ENCODE measurements around the gene HMGCS2. TPM values are rescaled to one million over a fixed set of nuclear protein-coding genes. Genes with fewer than 3 reads are reported as not detected.

Gene HMGCS2
- total and polyA plus RNA-seq, 2 donors (not counting 1 experiment from before 2014, with no cell fraction given) = not detected

DNA sequence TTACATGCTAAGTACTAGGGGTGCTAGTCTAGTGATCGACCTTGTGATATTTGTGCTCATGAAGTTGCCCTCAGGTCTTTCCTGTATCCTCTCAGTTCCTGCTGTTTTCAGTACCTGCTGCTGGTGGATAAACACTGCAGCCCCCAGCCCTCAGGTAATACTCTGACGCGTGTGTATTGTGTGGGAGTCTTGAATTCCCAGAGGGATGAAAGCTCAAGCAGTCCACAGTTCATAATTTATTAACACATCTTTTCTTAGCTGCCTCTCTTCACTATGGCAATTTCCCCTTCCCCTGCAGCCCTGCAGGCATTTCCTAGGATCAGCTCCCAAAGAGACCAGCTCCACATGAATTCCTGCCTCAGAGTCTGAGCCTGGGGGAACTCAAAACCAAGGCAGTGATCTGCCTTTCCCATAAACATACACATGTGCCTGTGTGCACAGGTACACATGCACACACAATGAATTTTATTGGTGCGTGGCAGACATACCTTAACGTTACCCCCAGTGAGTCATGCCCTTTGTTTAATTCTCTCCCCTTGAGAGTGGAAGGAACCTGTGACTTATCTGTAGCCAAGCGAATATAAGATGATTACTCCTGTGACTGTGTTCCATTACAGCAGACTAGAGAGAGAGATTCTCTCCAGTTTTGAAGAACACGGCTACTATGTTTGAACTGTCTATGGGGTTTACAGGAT, 14.1 kb upstream of the HMGCS2 start:
- ChIA-PET CTCF (interaction anchor here (1.3 kb wide), 1 partner anchor 38 kb away, joined by 3 read pairs; no protein-coding TSS in a partner anchor), POLR2A (no interaction called here)
- Histone ChIP-seq H3K27ac (ENCODE audit: low read length in 2 of 2) (no peak overlapping the region), H3K9me3 (ENCODE audit: control extremely low read depth in 1 of 3, control insufficient read depth in 2 of 3, insufficient read depth in 1 of 3, low read length in 2 of 3) (no peaks in the 10 kb centered on the region), H2AFZ (ENCODE audit: insufficient read depth, low read depth, low read length, poor library complexity, severe bottlenecking) (no peak overlapping the region), H3K36me3 (replicated peaks in 1 of 2; ENCODE audit: control extremely low read depth in 1 of 2, control insufficient read depth in 1 of 2, extremely low read depth in 1 of 2, insufficient read depth in 2 of 2, low read length in 1 of 2) (no peaks in the 10 kb centered on the region), H4K20me1 (ENCODE audit: control insufficient read depth, insufficient read depth, low read length, poor library complexity, severe bottlenecking) (no peaks in the 10 kb centered on the region), H3K9ac (ENCODE audit: low read length) (no peak overlapping the region), H3K4me1 (ENCODE audit: control insufficient read depth in 2 of 2, insufficient read depth in 2 of 2, low read length in 2 of 2) (no peaks in the 10 kb centered on the region), H3K27me3 (replicated peaks in 1 of 4; ENCODE audit: control extremely low read depth in 1 of 4, control insufficient read depth in 3 of 4, insufficient read depth in 4 of 4, low read length in 3 of 4) (peaks cover 0 to 2% (median 0%) of the 10 kb centered on the region in 4 experiments), H3K79me2 (ENCODE audit: control insufficient read depth, insufficient read depth, low read length) (no peaks in the 10 kb centered on the region), H3K4me2 (replicated peaks; ENCODE audit: low read depth, low read length, poor library complexity, severe bottlenecking) (no peak overlapping the region), H3K4me3 (ENCODE audit: control extremely low read depth in 1 of 5, extremely low read depth in 1 of 5, insufficient read depth in 1 of 5, low read depth in 2 of 5, low read length in 4 of 5) (no peak overlapping the region)
- intact Hi-C loops (cut with micrococcal nuclease) = no loop called here
- Mint-ChIP-seq H3K4me3 (no peak overlapping the region), H3K27me3 (peaks cover 19% of the 10 kb centered on the region), H3K27ac (no peak overlapping the region), H3K9me3 (ENCODE audit: insufficient read depth) (no peaks in the 10 kb centered on the region), H3K4me1 (no peaks in the 10 kb centered on the region)
- WGBS (ENCODE audit: insufficient coverage) = 100% methylated on average over 1 of the region's 7 CpGs
- no peak for DNase-seq
- TF ChIP-seq EZH2 (IDR thresholded peaks at IDR 0.05; ENCODE audit: borderline replicate concordance, insufficient read depth, low read depth, low read length, poor library complexity, severe bottlenecking) = no peak
- TF ChIP-seq CTCF (IDR thresholded peaks at IDR 0.05) = no peak
- no peak for ATAC-seq (ENCODE audit: low read depth)

GRCh38 chr1:119781434-119782210, 12.9 kb upstream of the HMGCS2 start:
- no peak overlapping the region for H3K27ac ChIP-seq (ENCODE audit: low read length in 2 of 2)
- H4K20me1 ChIP-seq (ENCODE audit: control insufficient read depth, insufficient read depth, low read length, poor library complexity, severe bottlenecking) = no peaks in the 10 kb centered on the region
- ATAC-seq (ENCODE audit: low read depth) = no peak
- no peak overlapping the region for H2AFZ ChIP-seq (ENCODE audit: insufficient read depth, low read depth, low read length, poor library complexity, severe bottlenecking)
- Mint-ChIP-seq H3K27me3 (peaks cover 19% of the 10 kb centered on the region), H3K4me3 (no peak overlapping the region), H3K9me3 (ENCODE audit: insufficient read depth) (no peaks in the 10 kb centered on the region), H3K4me1 (no peaks in the 10 kb centered on the region), H3K27ac (no peak overlapping the region)
- no peak for DNase-seq
- H3K4me2 ChIP-seq (replicated peaks; ENCODE audit: low read depth, low read length, poor library complexity, severe bottlenecking) = no peak overlapping the region
- POLR2A ChIA-PET = no interaction called here
- peaks cover 0 to 2% (median 0%) of the 10 kb centered on the region in 4 experiments for H3K27me3 ChIP-seq (replicated peaks in 1 of 4; ENCODE audit: control extremely low read depth in 1 of 4, control insufficient read depth in 3 of 4, insufficient read depth in 4 of 4, low read length in 3 of 4)
- intact Hi-C loops (cut with micrococcal nuclease) = no loop called here
- no peaks in the 10 kb centered on the region for H3K36me3 ChIP-seq (replicated peaks in 1 of 2; ENCODE audit: control extremely low read depth in 1 of 2, control insufficient read depth in 1 of 2, extremely low read depth in 1 of 2, insufficient read depth in 2 of 2, low read length in 1 of 2)
- no peak overlapping the region for H3K4me3 ChIP-seq (ENCODE audit: control extremely low read depth in 1 of 5, extremely low read depth in 1 of 5, insufficient read depth in 1 of 5, low read depth in 2 of 5, low read length in 4 of 5)
- H3K9ac ChIP-seq (ENCODE audit: low read length) = no peak overlapping the region
- H3K79me2 ChIP-seq (ENCODE audit: control insufficient read depth, insufficient read depth, low read length) = no peaks in the 10 kb centered on the region
- H3K4me1 ChIP-seq (ENCODE audit: control insufficient read depth in 2 of 2, insufficient read depth in 2 of 2, low read length in 2 of 2) = no peaks in the 10 kb centered on the region
- no peaks in the 10 kb centered on the region for H3K9me3 ChIP-seq (ENCODE audit: control extremely low read depth in 1 of 3, control insufficient read depth in 2 of 3, insufficient read depth in 1 of 3, low read length in 2 of 3)
- TF ChIP-seq CTCF (IDR thresholded peaks at IDR 0.05) (no peak), EZH2 (IDR thresholded peaks at IDR 0.05; ENCODE audit: borderline replicate concordance, insufficient read depth, low read depth, low read length, poor library complexity, severe bottlenecking) (no peak)
- 87% methylated on average over 6 of the region's 11 CpGs for WGBS (ENCODE audit: insufficient coverage)
- CTCF ChIA-PET = interaction anchor here (1.3 kb wide), 1 partner anchor 37 kb away, joined by 3 read pairs; no protein-coding TSS in a partner anchor
